Smooth muscle cell (in vitro differentiated cells): ENCODE measurements around the gene ANKRD13A. TPM values are rescaled to one million over a fixed set of nuclear protein-coding genes. Genes with fewer than 3 reads are reported as not detected.
"Not testable (repeated sequence)": the region's sequence is repeated elsewhere in the genome, so short reads cannot be mapped to it uniquely, and the experiment has no call there.

Source experiments
- DNase-seq: peaks from one replicate; lab custom pipeline; 2025; ENCODE audit not compliant: unreplicated experiment; lab: John Stamatoyannopoulos, UW
- H2AFZ ChIP-seq: fragments of 200-600 bp; sonication (generic); 2 replicates; pipeline ENCODE4 v1.6.0; 2016; ENCODE audit warnings: antibody characterized with exemption, low read depth, mild to moderate bottlenecking
- H3F3A ChIP-seq: fragments of 200-600 bp; sonication (generic); 2 replicates; pipeline ENCODE4 v1.6.0; 2017; ENCODE audit warnings: antibody characterized with exemption, low read depth
- H3K27ac ChIP-seq: fragments of 200-600 bp; sonication (generic); 2 replicates; pipeline ENCODE4 v1.5.1; 2016; ENCODE audit warnings: low read depth, mild to moderate bottlenecking
- H3K27me3 ChIP-seq: fragments of 200-600 bp; sonication (generic); 2 replicates; pipeline ENCODE4 v1.6.1; 2016; ENCODE audit warnings: low read depth, mild to moderate bottlenecking
- H3K36me3 ChIP-seq: fragments of 200-600 bp; sonication (generic); 2 replicates; pipeline ENCODE4 v1.5.1; 2016; ENCODE audit warnings: low read depth
- H3K4me1 ChIP-seq: fragments of 200-600 bp; sonication (generic); 2 replicates; pipeline ENCODE4 v1.5.1; 2016; ENCODE audit warnings: low read depth
- H3K4me2 ChIP-seq: fragments of 200-600 bp; sonication (generic); 2 replicates; pipeline ENCODE4 v1.6.0; 2016; ENCODE audit warnings: mild to moderate bottlenecking
- H3K4me3 ChIP-seq: fragments of 200-600 bp; sonication (generic); 2 replicates; pipeline ENCODE4 v1.5.1; 2016; ENCODE audit warnings: mild to moderate bottlenecking
- H3K79me2 ChIP-seq: fragments of 200-600 bp; sonication (generic); 2 replicates; pipeline ENCODE4 v1.6.0; 2016; ENCODE audit warnings: low read depth, mild to moderate bottlenecking
- H3K9ac ChIP-seq: fragments of 200-600 bp; sonication (generic); 2 replicates; pipeline ENCODE4 v1.6.0; 2016; ENCODE audit warnings: low read depth
- H3K9me3 ChIP-seq: fragments of 200-600 bp; sonication (generic); replicated peaks from 2 replicates; pipeline ENCODE4 v1.5.1; 2016; ENCODE audit warnings: low read depth
- H4K20me1 ChIP-seq: fragments of 200-600 bp; sonication (generic); 2 replicates; pipeline ENCODE4 v1.6.0; 2016; ENCODE audit warnings: low read depth
- CTCF ChIP-seq: fragments of 200-600 bp; sonication (generic); IDR thresholded peaks from 2 replicates; pipeline ENCODE4 v1.5.1; 2017; ENCODE audit warnings: borderline replicate concordance, mild to moderate bottlenecking, antibody characterized with exemption; ENCODE audit not compliant: insufficient read depth, poor library complexity, severe bottlenecking
- WGBS: methylation state at CpG from one replicate; pipeline ENCODE4 v1.1.7; 2016; ENCODE audit warnings: low lambda C conversion rate; 5-methylcytosine and 5-hydroxymethylcytosine counted together
- polyA plus RNA-seq: library from polyadenylated mRNA; unstranded; fragments of >200 nt; fragmentation: Nextera tagmentation; extraction: Ambion mirVana; gene quantifications from 2 replicates; pipeline ENCODE4 v1.2.1, GENCODE V29; 2016
- total RNA-seq: library from RNA; depleted of rRNA; stranded (reverse); fragments of >200 nt; gene quantifications from 2 replicates; pipeline ENCODE4 v1.2.3, GENCODE V29; 2014

The ANKRD13A gene
- total and polyA plus RNA-seq, 2 experiments from 2014 or later: 11.6 to 31.1 TPM

- H3K9ac ChIP-seq: no peak overlapping the region
- no peaks in the 10 kb centered on the region for H3K27me3 ChIP-seq
- 80% methylated on average over 2 of the region's 2 CpGs for WGBS
- DNase-seq: no peak
- H3K4me3 ChIP-seq: no peak overlapping the region
- no peak for TF ChIP-seq CTCF
- H3F3A ChIP-seq: peaks cover 18% of the 10 kb centered on the region
- no peaks in the 10 kb centered on the region for H3K79me2 ChIP-seq
- H3K4me1 ChIP-seq: no peaks in the 10 kb centered on the region
- peak overlapping the region; percentile 39 for H3K27ac ChIP-seq
- H4K20me1 ChIP-seq: no peaks in the 10 kb centered on the region
- no peaks in the 10 kb centered on the region for H3K9me3 ChIP-seq
- H3K36me3 ChIP-seq: no peaks in the 10 kb centered on the region
- no peak overlapping the region for H3K4me2 ChIP-seq
- no peak overlapping the region for H2AFZ ChIP-seq
Observed at GRCh38 chr12:110059651-110060000, 60.4 kb downstream of the ANKRD13A start.

- DNase-seq: no peak
- Histone ChIP-seq H3K79me2 (no peaks in the 10 kb centered on the region), H3K27me3 (no peaks in the 10 kb centered on the region), H3K9ac (no peak overlapping the region), H3K4me3 (no peak overlapping the region), H3K27ac (no peak overlapping the region), H3K4me1 (no peaks in the 10 kb centered on the region), H3F3A (no peaks in the 10 kb centered on the region), H4K20me1 (no peaks in the 10 kb centered on the region), H3K36me3 (no peaks in the 10 kb centered on the region), H3K4me2 (no peak overlapping the region), H3K9me3 (no peaks in the 10 kb centered on the region), H2AFZ (no peak overlapping the region)
- WGBS: 93% methylated on average over 2 of the region's 2 CpGs
- no peak for TF ChIP-seq CTCF
Observed at GRCh38 chr12:110062241-110062640, 63.0 kb downstream of the ANKRD13A start.

- no peak for TF ChIP-seq CTCF
- no peaks in the 10 kb centered on the region for H3K36me3 ChIP-seq
- H3K79me2 ChIP-seq: no peaks in the 10 kb centered on the region
- H3K27ac ChIP-seq: no peak overlapping the region
- no peak overlapping the region for H3K4me2 ChIP-seq
- no peaks in the 10 kb centered on the region for H3K9me3 ChIP-seq
- 90% methylated on average over 2 of the region's 2 CpGs for WGBS
- H2AFZ ChIP-seq: no peak overlapping the region
- no peak overlapping the region for H3K9ac ChIP-seq
- no peaks in the 10 kb centered on the region for H3F3A ChIP-seq
- DNase-seq: no peak
- H3K4me1 ChIP-seq: no peaks in the 10 kb centered on the region
- H3K4me3 ChIP-seq: no peak overlapping the region
- H3K27me3 ChIP-seq: no peaks in the 10 kb centered on the region
- H4K20me1 ChIP-seq: no peaks in the 10 kb centered on the region
Observed at GRCh38 chr12:110065540-110065939, 66.3 kb downstream of the ANKRD13A start.

- Histone ChIP-seq H3K27ac (no peak overlapping the region), H3K36me3 (no peaks in the 10 kb centered on the region), H3K4me1 (no peaks in the 10 kb centered on the region), H3K79me2 (no peaks in the 10 kb centered on the region), H3K27me3 (no peaks in the 10 kb centered on the region), H4K20me1 (no peaks in the 10 kb centered on the region), H3F3A (no peaks in the 10 kb centered on the region), H3K9me3 (no peaks in the 10 kb centered on the region), H2AFZ (no peak overlapping the region), H3K9ac (no peak overlapping the region), H3K4me2 (no peak overlapping the region), H3K4me3 (no peak overlapping the region)
- no peak for TF ChIP-seq CTCF
- no peak for DNase-seq
- WGBS: 95% methylated on average over 7 of the region's 7 CpGs
Observed at GRCh38 chr12:110067531-110067930, 68.3 kb downstream of the ANKRD13A start.

GRCh38 chr12:110068115-110068514 is 68.9 kb downstream of the ANKRD13A start:
- not testable (repeated sequence) for H3K27ac ChIP-seq, H3K9me3 ChIP-seq, H3K4me2 ChIP-seq, H4K20me1 ChIP-seq, H3F3A ChIP-seq, H2AFZ ChIP-seq, H3K4me3 ChIP-seq, H3K9ac ChIP-seq, H3K4me1 ChIP-seq, H3K79me2 ChIP-seq, DNase-seq, H3K27me3 ChIP-seq, H3K36me3 ChIP-seq
- whole genome bisulfite sequencing: 94% methylated on average over 9 of the region's 9 CpGs
